GM18951 (cell line): ENCODE results near the gene BCL11A.

Source experiments
- POLR2A ChIP-seq: IDR thresholded peaks from 4 replicates; pipeline ENCODE4 v1.6.1; 2011; ENCODE audit warnings: mild to moderate bottlenecking; ENCODE audit not compliant: insufficient read length, insufficient read depth; ENCODE audit errors: extremely low read depth
- in situ Hi-C: fragments of 300-500 bp; cut with MboI; formaldehyde crosslinking; loops from one replicate; pipeline ENCODE4 v1.12.0; 2022; ENCODE audit warnings: low sequenced_read_pairs, mixed read lengths, inconsistent platforms; ENCODE audit not compliant: unreplicated experiment

BCL11A gene

DNA sequence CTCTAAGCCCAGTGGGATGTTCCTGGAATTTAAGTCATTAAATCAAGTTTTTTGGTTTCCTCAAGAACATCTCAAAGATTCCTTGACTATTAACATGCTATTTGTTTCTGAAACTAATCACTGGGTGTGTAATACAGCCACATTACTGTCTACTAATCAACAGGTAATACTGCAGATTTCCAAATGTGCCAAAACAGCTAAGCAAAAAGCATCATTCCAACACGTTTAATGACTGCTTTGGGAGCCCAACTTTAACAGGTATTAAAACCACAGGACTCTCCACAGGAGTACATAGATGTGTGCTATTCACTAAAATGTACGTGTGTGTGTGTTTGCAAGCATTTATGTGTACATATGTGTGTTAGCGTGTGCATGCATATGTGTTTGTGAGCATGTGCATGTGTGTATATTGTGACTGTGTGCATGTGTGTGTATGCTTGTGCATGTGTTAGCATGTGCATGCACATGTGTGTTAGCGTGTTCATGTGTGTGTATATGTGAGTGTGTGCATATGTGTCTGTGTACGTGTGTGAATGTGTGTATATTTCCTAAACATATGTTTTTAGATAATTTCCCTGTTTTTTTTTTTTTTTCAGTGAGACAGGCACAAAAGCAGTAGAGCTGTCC, 80.7 kb downstream of the BCL11A start:
- in situ Hi-C loops: no loop called here

GRCh38 chr2:60472041-60472440, 81.4 kb downstream of the BCL11A start:
- no peak for TF ChIP-seq POLR2A
- in situ Hi-C loops: no loop called here

More for the DNA sequence above, 80.7 kb downstream of the BCL11A start:
- TF ChIP-seq POLR2A: no peak

DNA sequence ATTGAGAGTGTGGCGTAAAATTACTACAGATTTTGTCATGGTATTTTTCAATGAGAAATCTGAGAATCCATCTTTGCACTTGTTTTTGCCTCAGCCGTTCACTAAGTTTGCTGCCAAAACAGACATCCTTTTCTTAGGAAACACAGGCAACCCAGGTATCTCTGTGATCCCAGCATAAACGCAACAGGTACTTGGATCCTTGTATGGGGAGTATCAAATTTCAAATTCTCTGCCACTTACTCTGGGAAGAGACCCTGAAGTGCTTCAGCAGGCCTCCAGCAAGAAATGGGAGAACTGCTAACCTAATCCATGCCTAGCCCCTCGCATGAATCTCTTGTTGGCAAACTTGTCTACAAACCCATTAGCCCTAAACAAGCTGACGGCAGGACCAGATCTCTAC, 83.1 kb downstream of the BCL11A start:
- in situ Hi-C loops: no loop called here
- TF ChIP-seq POLR2A: no peak

GRCh38 chr2:60469536-60470317, 83.7 kb downstream of the BCL11A start:
- TF ChIP-seq POLR2A: no peak
- in situ Hi-C loops: no loop called here

DNA sequence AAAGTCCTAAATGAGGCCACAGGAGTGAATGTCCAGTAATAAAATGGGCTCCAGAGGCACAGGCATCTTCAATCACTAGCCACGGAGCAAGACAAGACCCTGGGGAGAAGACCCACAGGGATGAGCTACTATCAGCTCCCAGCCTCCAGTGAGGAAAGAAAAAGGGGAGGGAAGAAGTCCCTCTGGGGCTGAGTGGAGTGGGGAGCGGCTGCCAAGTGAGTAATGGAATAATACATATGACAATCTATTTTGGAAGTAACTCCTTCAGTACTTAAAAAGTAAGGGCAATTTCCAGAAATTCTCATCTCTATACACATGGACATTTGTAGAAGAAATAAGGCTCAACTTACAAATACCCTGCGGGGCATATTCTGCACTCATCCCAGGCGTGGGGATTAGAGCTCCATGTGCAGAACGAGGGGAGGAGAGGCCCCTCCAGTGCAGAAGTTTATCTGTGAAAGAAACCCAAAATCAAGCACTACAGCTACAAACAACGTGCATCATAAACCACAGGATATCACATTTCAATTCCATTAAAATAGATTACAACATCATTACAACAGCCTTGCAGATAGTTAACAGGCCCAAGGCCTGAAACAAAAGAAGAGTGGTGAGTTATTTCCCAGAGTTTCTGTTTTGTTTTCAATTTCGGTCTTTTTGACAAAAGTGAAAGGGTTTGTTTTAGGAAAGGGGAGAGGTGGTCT, 84.9 kb downstream of the BCL11A start:
- in situ Hi-C loops: no loop called here

GRCh38 chr2:60466161-60466702, 87.2 kb downstream of the BCL11A start:
- TF ChIP-seq POLR2A: no peak
- in situ Hi-C loops: no loop called here

More for the DNA sequence above, 84.9 kb downstream of the BCL11A start:
- no peak for TF ChIP-seq POLR2A

GRCh38 chr2:60465736-60466135, 87.7 kb downstream of the BCL11A start:
- in situ Hi-C loops: no loop called here
- no peak for TF ChIP-seq POLR2A

- TF ChIP-seq POLR2A: no peak
- in situ Hi-C loops: no loop called here
Observed at GRCh38 chr2:60463249-60463648, 90.2 kb downstream of the BCL11A start.

DNA sequence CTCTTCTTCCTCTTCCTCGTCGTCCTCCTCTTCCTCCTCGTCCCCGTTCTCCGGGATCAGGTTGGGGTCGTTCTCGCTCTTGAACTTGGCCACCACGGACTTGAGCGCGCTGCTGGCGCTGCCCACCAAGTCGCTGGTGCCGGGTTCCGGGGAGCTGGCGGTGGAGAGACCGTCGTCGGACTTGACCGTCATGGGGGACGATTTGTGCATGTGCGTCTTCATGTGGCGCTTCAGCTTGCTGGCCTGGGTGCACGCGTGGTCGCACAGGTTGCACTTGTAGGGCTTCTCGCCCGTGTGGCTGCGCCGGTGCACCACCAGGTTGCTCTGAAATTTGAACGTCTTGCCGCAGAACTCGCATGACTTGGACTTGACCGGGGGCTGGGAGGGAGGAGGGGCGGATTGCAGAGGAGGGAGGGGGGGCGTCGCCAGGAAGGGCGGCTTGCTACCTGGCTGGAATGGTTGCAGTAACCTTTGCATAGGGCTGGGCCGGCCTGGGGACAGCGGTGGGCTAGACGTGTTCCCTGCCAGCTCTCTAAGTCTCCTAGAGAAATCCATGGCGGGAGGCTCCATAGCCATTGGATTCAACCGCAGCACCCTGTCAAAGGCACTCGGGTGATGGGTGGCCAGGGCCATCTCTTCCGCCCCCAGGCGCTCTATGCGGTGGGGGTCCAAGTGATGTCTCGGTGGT, 91.9 kb downstream of the BCL11A start:
- in situ Hi-C loops: no loop called here
- TF ChIP-seq POLR2A: no peak

- TF ChIP-seq POLR2A: no peak
- in situ Hi-C loops: no loop called here
Observed at GRCh38 chr2:60460577-60461420, 92.7 kb downstream of the BCL11A start.

GRCh38 chr2:60459851-60460250, 93.6 kb downstream of the BCL11A start:
- no peak for TF ChIP-seq POLR2A
- in situ Hi-C loops: no loop called here

DNA sequence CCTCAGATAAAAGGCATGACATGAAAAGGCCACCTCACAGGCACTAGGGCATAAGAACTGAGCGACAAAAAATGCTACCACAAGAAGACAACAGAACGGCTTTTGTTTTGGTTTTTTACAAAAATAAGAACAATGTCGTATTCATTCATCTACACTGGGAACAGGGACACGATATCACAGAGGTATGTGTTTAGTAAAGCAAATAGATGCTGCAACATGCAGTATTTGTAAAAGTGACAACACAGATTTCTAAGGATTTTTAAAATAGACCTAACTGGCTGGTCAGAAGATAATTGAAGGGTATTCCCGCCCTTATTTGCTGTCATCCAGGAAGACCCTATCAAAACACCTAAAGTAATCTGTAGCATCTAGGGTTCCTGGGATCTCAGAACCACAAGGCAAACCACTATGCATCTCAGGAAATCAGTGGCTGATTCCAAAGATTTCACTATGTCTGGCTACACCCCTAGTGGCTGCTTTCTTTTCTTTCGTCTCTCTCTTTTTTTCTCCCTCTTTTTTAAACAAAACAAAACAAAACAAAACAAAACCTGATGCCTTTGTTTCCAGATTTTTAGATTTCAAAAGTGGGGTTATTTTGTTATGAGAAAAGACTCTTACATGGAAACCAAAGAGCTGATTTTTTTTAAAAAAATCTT, 97.2 kb downstream of the BCL11A start:
- in situ Hi-C loops: no loop called here
- no peak for TF ChIP-seq POLR2A

DNA sequence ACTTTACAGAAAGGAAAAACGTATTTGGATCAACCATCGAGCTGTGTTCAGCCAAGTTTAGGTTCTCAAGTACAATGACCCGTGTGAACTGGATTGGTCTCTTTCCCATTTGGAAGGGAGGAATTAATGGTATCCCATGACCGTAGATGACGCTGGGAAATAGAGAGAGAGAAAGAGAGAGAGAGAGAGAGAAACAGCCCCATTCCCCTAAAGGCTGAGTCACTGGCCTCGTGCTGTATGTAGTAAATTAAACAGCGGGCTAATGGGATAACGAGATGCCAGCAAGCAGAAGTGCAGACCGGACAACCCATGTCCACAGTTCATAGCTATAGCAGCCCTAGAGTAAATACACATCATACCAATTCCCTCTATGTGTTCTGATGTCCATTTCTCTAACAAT, 99.6 kb downstream of the BCL11A start:
- TF ChIP-seq POLR2A: no peak
- in situ Hi-C loops: no loop called here
